ENCODE measurements around the gene INTS4.
"Not testable (repeated sequence)": the region's sequence is repeated elsewhere in the genome, so short reads cannot be mapped to it uniquely, and the experiment has no call there.

DNA sequence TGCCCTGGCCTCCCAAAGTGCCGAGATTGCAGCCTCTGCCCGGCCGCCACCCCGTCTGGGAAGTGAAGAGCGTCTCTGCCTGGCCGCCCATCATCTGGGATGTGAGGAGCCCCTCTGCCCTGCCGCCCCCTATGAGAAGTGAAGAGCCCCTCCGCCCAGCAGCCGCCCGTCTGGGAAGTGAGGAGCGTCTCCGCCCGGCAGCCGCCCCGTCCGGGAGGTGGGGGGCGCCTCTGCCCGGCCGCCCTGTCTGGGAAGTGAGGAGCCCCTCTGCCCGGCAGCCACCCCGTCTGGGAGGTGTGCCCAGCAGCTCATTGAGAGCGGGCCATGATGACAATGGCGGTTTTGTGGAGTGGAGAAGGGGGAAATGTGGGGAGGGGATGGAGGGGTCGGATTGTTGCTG lies 60.9 kb downstream of the INTS4 start:
- TF ChIP-seq, protein P1, sequence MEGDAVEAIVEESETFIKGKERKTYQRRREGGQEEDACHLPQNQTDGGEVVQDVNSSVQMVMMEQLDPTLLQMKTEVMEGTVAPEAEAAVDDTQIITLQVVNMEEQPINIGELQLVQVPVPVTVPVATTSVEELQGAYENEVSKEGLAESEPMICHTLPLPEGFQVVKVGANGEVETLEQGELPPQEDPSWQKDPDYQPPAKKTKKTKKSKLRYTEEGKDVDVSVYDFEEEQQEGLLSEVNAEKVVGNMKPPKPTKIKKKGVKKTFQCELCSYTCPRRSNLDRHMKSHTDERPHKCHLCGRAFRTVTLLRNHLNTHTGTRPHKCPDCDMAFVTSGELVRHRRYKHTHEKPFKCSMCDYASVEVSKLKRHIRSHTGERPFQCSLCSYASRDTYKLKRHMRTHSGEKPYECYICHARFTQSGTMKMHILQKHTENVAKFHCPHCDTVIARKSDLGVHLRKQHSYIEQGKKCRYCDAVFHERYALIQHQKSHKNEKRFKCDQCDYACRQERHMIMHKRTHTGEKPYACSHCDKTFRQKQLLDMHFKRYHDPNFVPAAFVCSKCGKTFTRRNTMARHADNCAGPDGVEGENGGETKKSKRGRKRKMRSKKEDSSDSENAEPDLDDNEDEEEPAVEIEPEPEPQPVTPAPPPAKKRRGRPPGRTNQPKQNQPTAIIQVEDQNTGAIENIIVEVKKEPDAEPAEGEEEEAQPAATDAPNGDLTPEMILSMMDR (IDR thresholded peaks at IDR 0.05; ENCODE audit: low read depth, low read length, poor library complexity, severe bottlenecking), result not testable (repeated sequence)
- TF ChIP-seq EZH2phosphoT487 (IDR thresholded peaks at IDR 0.05; ENCODE audit: borderline replicate concordance, low read length), result not testable (repeated sequence)
